WTC11 (cell line): ENCODE data around the gene FAM199X. TPM values are rescaled to one million over a fixed set of nuclear protein-coding genes. Genes with fewer than 3 reads are reported as not detected.

ENCODE experiments used
- ATAC-seq: fragments of 200-7000 bp; cut with Tn5 transposase; 2 replicates; pipeline ENCODE4 v1.10.0; 2021; ENCODE audit warnings: mild to moderate bottlenecking, moderate library complexity
- CTCF ChIA-PET: fragments of 300-600 bp; sonication (Branson Sonifier 250); formaldehyde crosslinking; loops from one replicate; lab custom pipeline; 2021; ENCODE audit warnings: antibody characterized with exemption; lab: Charles Lee
- POLR2A ChIA-PET: fragments of 350-600 bp; sonication (Branson Sonifier 250); formaldehyde crosslinking; loops from one replicate; lab custom pipeline; 2021; ENCODE audit warnings: antibody characterized with exemption; lab: Charles Lee
- DNase-seq: peaks from one replicate; pipeline ENCODE4 v3.0.0; 2021; ENCODE audit warnings: low spot score
- H3K27ac Mint-ChIP-seq: 2 replicates; pipeline ENCODE4 v1.8.0; 2021; ENCODE audit warnings: mixed read lengths
- H3K27me3 Mint-ChIP-seq: 2 replicates; pipeline ENCODE4 v1.8.0; 2021; ENCODE audit warnings: low read depth, mild to moderate bottlenecking, moderate library complexity, mixed read lengths
- H3K36me3 Mint-ChIP-seq: 2 replicates; pipeline ENCODE4 v1.8.0; 2021; ENCODE audit warnings: mixed read lengths
- H3K4me1 Mint-ChIP-seq: 2 replicates; pipeline ENCODE4 v1.8.0; 2022; ENCODE audit warnings: mixed read lengths
- H3K4me3 Mint-ChIP-seq: 2 replicates; pipeline ENCODE4 v1.8.0; 2021; ENCODE audit warnings: mild to moderate bottlenecking, moderate library complexity, mixed read lengths
- H3K9me3 Mint-ChIP-seq: 2 replicates; pipeline ENCODE4 v1.8.0; 2021; ENCODE audit warnings: mixed read lengths
- AFF4 ChIP-seq: sonication (generic); formaldehyde crosslinking; IDR thresholded peaks from 2 replicates; pipeline ENCODE4 v1.8.1; 2023; ENCODE audit warnings: mild to moderate bottlenecking, missing genetic modification reagents, borderline replicate concordance
- CBFB ChIP-seq: sonication (generic); formaldehyde crosslinking; IDR thresholded peaks from 2 replicates; pipeline ENCODE4 v1.8.1; 2022; ENCODE audit warnings: mild to moderate bottlenecking, low read depth, missing genetic modification reagents
- CREM ChIP-seq: sonication (generic); formaldehyde crosslinking; IDR thresholded peaks from 2 replicates; pipeline ENCODE4 v1.8.1; 2022; ENCODE audit warnings: mild to moderate bottlenecking, missing genetic modification reagents, moderate library complexity
- CTCF ChIP-seq: fragments of 200-600 bp; IDR thresholded peaks from 2 replicates; pipeline ENCODE4 v1.8.0; 2022; ENCODE audit warnings: antibody characterized with exemption
- EMX1 ChIP-seq: fragments of 250-450 bp; sonication (Bioruptor Pico); IDR thresholded peaks from 2 replicates; pipeline ENCODE4 v1.8.0; 2021; ENCODE audit warnings: mild to moderate bottlenecking
- IRF2 ChIP-seq: sonication (generic); formaldehyde crosslinking; IDR thresholded peaks from 2 replicates; pipeline ENCODE4 v1.8.0; 2022; ENCODE audit warnings: low read depth, missing genetic modification reagents, borderline replicate concordance
- PRDM15 ChIP-seq: sonication (generic); formaldehyde crosslinking; IDR thresholded peaks from 2 replicates; pipeline ENCODE4 v1.8.0; 2022; ENCODE audit warnings: missing genetic modification reagents
- PRRX2 ChIP-seq: fragments of 250-450 bp; sonication (Bioruptor Pico); IDR thresholded peaks from 2 replicates; pipeline ENCODE4 v1.8.0; 2021; ENCODE audit warnings: mild to moderate bottlenecking
- RELA ChIP-seq: sonication (generic); formaldehyde crosslinking; IDR thresholded peaks from 2 replicates; pipeline ENCODE4 v1.8.1; 2022; ENCODE audit warnings: missing genetic modification reagents, mild to moderate bottlenecking, borderline replicate concordance
- SOX15 ChIP-seq: fragments of 250-450 bp; sonication (Bioruptor Pico); IDR thresholded peaks from 2 replicates; pipeline ENCODE4 v1.9.0; 2021; ENCODE audit warnings: mild to moderate bottlenecking
- TEAD1 ChIP-seq: sonication (generic); formaldehyde crosslinking; IDR thresholded peaks from 2 replicates; pipeline ENCODE4 v1.8.0; 2022; ENCODE audit warnings: mild to moderate bottlenecking, missing genetic modification reagents
- ZBTB21 ChIP-seq: sonication (generic); formaldehyde crosslinking; IDR thresholded peaks from 2 replicates; pipeline ENCODE4 v1.8.1; 2023; ENCODE audit warnings: mild to moderate bottlenecking, missing genetic modification reagents, borderline replicate concordance
- ZNF423 ChIP-seq: fragments of 250-450 bp; sonication (Bioruptor Pico); IDR thresholded peaks from 2 replicates; pipeline ENCODE4 v2.1.2; 2022; ENCODE audit warnings: mild to moderate bottlenecking, moderate library complexity
- total RNA-seq: library from RNA; stranded (reverse); gene quantifications from 3 replicates; pipeline ENCODE4 v1.2.3, GENCODE V29; 2021
- TF ChIP-seq, protein P1 (sequence below): sonication (generic); formaldehyde crosslinking; IDR thresholded peaks from 2 replicates; pipeline ENCODE4 v1.8.1; 2023; ENCODE audit warnings: mild to moderate bottlenecking, missing genetic modification reagents
- TF ChIP-seq, protein P2 (sequence below): sonication (generic); formaldehyde crosslinking; IDR thresholded peaks from 2 replicates; pipeline ENCODE4 v1.8.0; 2022; ENCODE audit warnings: mild to moderate bottlenecking, missing genetic modification reagents

Gene FAM199X
- total RNA-seq, 1 experiment from 2014 or later: 14.5 TPM

GRCh38 chrX:104135677-104136076 is 30.6 kb upstream of the FAM199X start (continued):
- TF ChIP-seq, protein P1, sequence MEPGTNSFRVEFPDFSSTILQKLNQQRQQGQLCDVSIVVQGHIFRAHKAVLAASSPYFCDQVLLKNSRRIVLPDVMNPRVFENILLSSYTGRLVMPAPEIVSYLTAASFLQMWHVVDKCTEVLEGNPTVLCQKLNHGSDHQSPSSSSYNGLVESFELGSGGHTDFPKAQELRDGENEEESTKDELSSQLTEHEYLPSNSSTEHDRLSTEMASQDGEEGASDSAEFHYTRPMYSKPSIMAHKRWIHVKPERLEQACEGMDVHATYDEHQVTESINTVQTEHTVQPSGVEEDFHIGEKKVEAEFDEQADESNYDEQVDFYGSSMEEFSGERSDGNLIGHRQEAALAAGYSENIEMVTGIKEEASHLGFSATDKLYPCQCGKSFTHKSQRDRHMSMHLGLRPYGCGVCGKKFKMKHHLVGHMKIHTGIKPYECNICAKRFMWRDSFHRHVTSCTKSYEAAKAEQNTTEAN (CRISPR knock-in tag): no peak
- TF ChIP-seq, protein P2, sequence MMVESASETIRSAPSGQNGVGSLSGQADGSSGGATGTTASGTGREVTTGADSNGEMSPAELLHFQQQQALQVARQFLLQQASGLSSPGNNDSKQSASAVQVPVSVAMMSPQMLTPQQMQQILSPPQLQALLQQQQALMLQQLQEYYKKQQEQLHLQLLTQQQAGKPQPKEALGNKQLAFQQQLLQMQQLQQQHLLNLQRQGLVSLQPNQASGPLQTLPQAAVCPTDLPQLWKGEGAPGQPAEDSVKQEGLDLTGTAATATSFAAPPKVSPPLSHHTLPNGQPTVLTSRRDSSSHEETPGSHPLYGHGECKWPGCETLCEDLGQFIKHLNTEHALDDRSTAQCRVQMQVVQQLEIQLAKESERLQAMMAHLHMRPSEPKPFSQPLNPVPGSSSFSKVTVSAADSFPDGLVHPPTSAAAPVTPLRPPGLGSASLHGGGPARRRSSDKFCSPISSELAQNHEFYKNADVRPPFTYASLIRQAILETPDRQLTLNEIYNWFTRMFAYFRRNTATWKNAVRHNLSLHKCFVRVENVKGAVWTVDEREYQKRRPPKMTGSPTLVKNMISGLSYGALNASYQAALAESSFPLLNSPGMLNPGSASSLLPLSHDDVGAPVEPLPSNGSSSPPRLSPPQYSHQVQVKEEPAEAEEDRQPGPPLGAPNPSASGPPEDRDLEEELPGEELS (CRISPR knock-in tag): no peak
- TF ChIP-seq SOX15 (CRISPR knock-in tag) (no peak), ZBTB21 (CRISPR knock-in tag) (no peak), CBFB (CRISPR knock-in tag) (no peak), CREM (CRISPR knock-in tag) (no peak), IRF2 (CRISPR knock-in tag) (no peak), EMX1 (no peak), RELA (CRISPR knock-in tag) (no peak), TEAD1 (no peak), PRRX2 (no peak), ZNF423 (CRISPR knock-in tag) (no peak)
- TF ChIP-seq, all 79 proteins: peak for 0

DNA sequence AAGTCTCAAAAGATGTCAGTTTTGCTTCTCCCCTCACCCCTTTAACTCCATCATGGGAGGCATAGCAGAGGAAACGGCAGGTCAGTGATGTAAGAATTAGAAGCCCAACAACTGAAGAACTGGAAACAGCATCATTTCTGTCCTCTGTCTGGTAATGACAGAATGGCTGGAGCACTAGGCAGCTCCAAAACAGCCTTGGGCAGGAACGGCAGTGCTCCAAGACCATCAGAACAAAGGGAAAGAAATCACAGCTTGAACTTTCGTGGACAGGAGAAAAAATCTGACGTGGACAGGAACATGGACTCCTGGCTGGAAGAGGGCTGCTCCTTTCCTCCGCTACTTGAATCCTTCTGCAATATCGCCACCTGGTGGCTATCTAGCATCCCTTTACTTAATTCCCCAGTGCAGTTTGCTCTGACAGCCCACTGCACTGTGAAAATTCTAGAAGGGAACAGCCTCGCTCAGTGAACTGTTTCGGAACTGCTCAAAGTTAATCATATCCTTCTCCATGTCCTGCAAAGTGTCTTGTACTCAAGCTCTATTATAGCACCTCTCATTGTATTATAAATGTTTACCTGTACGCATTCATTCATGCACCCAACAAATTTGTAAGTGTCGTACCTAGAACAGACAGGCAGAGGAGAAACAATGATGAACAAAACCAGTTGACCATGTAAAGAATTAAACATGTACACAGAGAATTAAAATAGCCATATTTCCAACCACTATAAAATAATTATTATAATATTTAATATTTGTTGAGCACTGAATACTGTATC is 29.8 kb upstream of the FAM199X start:
- CTCF ChIA-PET: interaction anchor here (1.1 to 1.6 kb wide), 4 partner anchors 11 to 291 kb away, joined by 3 to 6 read pairs (median 5); no protein-coding TSS in a partner anchor
- Mint-ChIP-seq H3K9me3 (no peaks in the 10 kb centered on the region; the same call in 1 of the 2 replicates), H3K36me3 (no peaks in the 10 kb centered on the region), H3K27ac (no peak overlapping the region), H3K4me3 (peak overlapping the region; percentile 37), H3K4me1 (no peaks in the 10 kb centered on the region), H3K27me3 (no peaks in the 10 kb centered on the region; the same call in 1 of the 2 replicates)
- POLR2A ChIA-PET: no interaction called here
- peak; percentile 86 for ATAC-seq
- TF ChIP-seq PRDM15 (CRISPR knock-in tag) (peak; percentile 61; the same call in 1 of the 2 replicates), CTCF (peak; percentile 39; the same call in 1 of the 2 replicates), AFF4 (CRISPR knock-in tag) (no peak)
- peak; percentile 51 for DNase-seq
